Liver (tissue), 9 donors: ENCODE data around the gene PGLYRP2. TPM values are rescaled to one million over a fixed set of nuclear protein-coding genes. Genes with fewer than 3 reads are reported as not detected.

Experiments
- DNase-seq: peaks from one replicate; pipeline ENCODE4 v3.0.0-alpha.2; 2017; ENCODE audit warnings: low spot score
- H3K27ac ChIP-seq, 2 donors: one replicate each; pipeline ENCODE4 v1.7.0; 2013; ENCODE audit warnings: inconsistent platforms in 2 of 2, low read length in 2 of 2, control low read depth in 1 of 2, low read depth in 1 of 2, mild to moderate bottlenecking in 1 of 2
- H3K27me3 ChIP-seq, 4 donors: one replicate each; pipeline versions ENCODE4 v1.6.1 to v1.7.0; 2013; ENCODE audit warnings: low read length in 3 of 4, inconsistent platforms in 1 of 4, mild to moderate bottlenecking in 1 of 4, moderate library complexity in 1 of 4; ENCODE audit not compliant: control insufficient read depth in 4 of 4, insufficient read depth in 4 of 4
- H3K36me3 ChIP-seq, 4 donors: one replicate each; pipeline versions ENCODE4 v1.6.1 to v1.7.0; 2013; ENCODE audit warnings: low read length in 3 of 4, mild to moderate bottlenecking in 3 of 4, low read depth in 1 of 4, moderate library complexity in 1 of 4; ENCODE audit not compliant: control insufficient read depth in 4 of 4, insufficient read depth in 3 of 4
- H3K4me1 ChIP-seq, 4 donors: one replicate each; pipeline versions ENCODE4 v1.6.1 to v1.7.0; 2013; ENCODE audit warnings: low read length in 3 of 4, mild to moderate bottlenecking in 3 of 4, moderate library complexity in 1 of 4; ENCODE audit not compliant: control insufficient read depth in 4 of 4, insufficient read depth in 4 of 4
- H3K4me3 ChIP-seq, 3 donors: one replicate each; pipeline versions ENCODE4 v1.6.1 to v1.7.0; 2013; ENCODE audit warnings: low read length in 3 of 3, control low read depth in 1 of 3, low read depth in 1 of 3, mild to moderate bottlenecking in 1 of 3
- H3K9ac ChIP-seq, 2 donors: one replicate each; pipeline ENCODE4 v1.7.0; 2013; ENCODE audit warnings: low read length in 2 of 2, mild to moderate bottlenecking in 2 of 2, moderate library complexity in 2 of 2, control low read depth in 1 of 2, low read depth in 1 of 2
- H3K9me3 ChIP-seq, 4 donors: one replicate each; pipeline versions ENCODE4 v1.6.1 to v1.7.0; 2013; ENCODE audit warnings: low read length in 3 of 4; ENCODE audit not compliant: control insufficient read depth in 4 of 4
- EGR1 ChIP-seq, 2 donors: IDR thresholded peaks; 2 replicates each; pipeline ENCODE4 v1.6.1; 2016 to 2018; ENCODE audit warnings: antibody characterized with exemption in 2 of 2, low read depth in 2 of 2
- FOXA1 ChIP-seq: IDR thresholded peaks from 2 replicates; pipeline ENCODE4 v1.6.1; 2016; ENCODE audit warnings: antibody characterized with exemption
- FOXA2 ChIP-seq: IDR thresholded peaks from 2 replicates; pipeline ENCODE4 v1.6.1; 2016; ENCODE audit warnings: antibody characterized with exemption
- GABPA ChIP-seq, 2 donors: IDR thresholded peaks in 1 of 2; conservative IDR thresholded peaks in 1 of 2; 2 replicates each; pipeline ENCODE4 v1.6.1; 2016; ENCODE audit warnings: antibody characterized with exemption in 2 of 2, mild to moderate bottlenecking in 1 of 2, moderate library complexity in 1 of 2
- HNF4A ChIP-seq, 2 donors: conservative IDR thresholded peaks; 2 replicates each; pipeline ENCODE4 v1.6.1; 2016; ENCODE audit warnings: antibody characterized with exemption in 2 of 2, mild to moderate bottlenecking in 2 of 2
- HNF4G ChIP-seq: IDR thresholded peaks from 2 replicates; pipeline ENCODE4 v1.6.1; 2016; ENCODE audit warnings: antibody characterized with exemption
- JUND ChIP-seq, 2 donors: IDR thresholded peaks; 2 replicates each; pipeline ENCODE4 v1.6.1; 2016; ENCODE audit warnings: antibody characterized with exemption in 2 of 2
- NR2F2 ChIP-seq: IDR thresholded peaks from 2 replicates; pipeline ENCODE4 v1.6.1; 2016; ENCODE audit warnings: antibody characterized with exemption
- RXRA ChIP-seq, 2 donors: IDR thresholded peaks; 2 replicates each; pipeline ENCODE4 v1.6.1; 2017 to 2018; ENCODE audit warnings: antibody characterized with exemption in 2 of 2, mild to moderate bottlenecking in 1 of 2
- SP1 ChIP-seq: IDR thresholded peaks from 2 replicates; pipeline ENCODE4 v1.6.1; 2018; ENCODE audit warnings: antibody characterized with exemption, mild to moderate bottlenecking
- TAF1 ChIP-seq: conservative IDR thresholded peaks from 2 replicates; pipeline ENCODE4 v1.6.1; 2016; ENCODE audit warnings: antibody characterized with exemption, mild to moderate bottlenecking
- YY1 ChIP-seq: IDR thresholded peaks from 2 replicates; pipeline ENCODE4 v1.6.1; 2016; ENCODE audit warnings: antibody characterized with exemption, mild to moderate bottlenecking
- WGBS: extraction: QIAGEN DNeasy Blood & Tissue Kit; methylation state at CpG from one replicate; pipeline ENCODE4 v1.1.7; 2013; 5-methylcytosine and 5-hydroxymethylcytosine counted together
- polyA plus RNA-seq, 2 donors: library from polyadenylated mRNA; stranded (reverse) in 1 of 2; unstranded in 1 of 2; fragments of 200-250 nt in 1 of 2; fragments of >200 nt in 1 of 2; fragmentation: Nextera tagmentation in 1 of 2; extraction: Ambion mirVana in 1 of 2; gene quantifications; one replicate each; pipeline versions ENCODE4 v1.2.1 to v1.2.3, GENCODE V29; 2013 to 2015
- total RNA-seq, 2 donors: library from RNA; depleted of rRNA; stranded (reverse); fragments of >200 nt; gene quantifications; one replicate each; pipeline ENCODE4 v1.2.3, GENCODE V29; 2014
- TF ChIP-seq, protein P1 (sequence below): IDR thresholded peaks from 2 replicates; pipeline ENCODE4 v1.6.1; 2016; ENCODE audit warnings: antibody characterized with exemption, mild to moderate bottlenecking
- TF ChIP-seq, protein P2 (sequence below): IDR thresholded peaks from 2 replicates; pipeline ENCODE4 v1.6.1; 2016; ENCODE audit warnings: antibody characterized with exemption
- donor health status: healthy.
- donor health status: healthy.
- donor health status: healthy.
- donor health status: healthy.
- donor health status: healthy.

PGLYRP2 gene
- total and polyA plus RNA-seq, 4 donors, result 9.9 to 134 (median 92.4) TPM

DNA sequence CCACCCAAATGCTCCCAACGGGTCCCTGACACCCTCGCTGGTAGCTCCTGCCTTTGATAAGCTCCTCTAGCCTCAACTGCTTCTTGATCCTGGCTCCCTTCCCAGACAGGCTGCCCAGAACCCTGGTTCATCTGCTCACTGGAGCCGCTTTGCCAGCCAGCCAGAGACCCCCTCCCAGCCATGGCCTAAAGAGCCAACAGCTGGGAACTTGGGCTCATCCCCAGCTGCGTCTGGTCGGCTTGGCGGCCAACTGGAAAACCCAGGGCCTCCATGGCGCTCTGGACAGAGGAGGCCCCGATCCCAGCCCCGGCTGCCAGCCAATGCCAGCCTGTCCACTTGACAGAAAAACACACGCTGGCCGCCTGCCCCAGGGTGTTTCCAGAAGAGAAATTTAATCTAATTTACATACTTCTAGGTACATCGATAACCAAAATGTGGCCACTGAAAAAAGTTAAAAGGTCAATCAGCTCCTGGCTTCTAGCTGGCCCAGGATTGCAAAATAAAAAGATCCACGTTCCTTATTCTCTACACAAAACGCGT, 57.5 kb downstream of the PGLYRP2 start:
- Histone ChIP-seq H3K9me3 (no peaks in the 10 kb centered on the region), H3K36me3 (peaks cover 8 to 28% (median 13%) of the 10 kb centered on the region in 4 donors), H3K4me1 (peaks cover 14 to 49% (median 39%) of the 10 kb centered on the region in 4 donors), H3K4me3 (no peak overlapping the region), H3K27me3 (no peaks in the 10 kb centered on the region), H3K27ac (peak overlapping the region; percentile 59 to 73), H3K9ac (no peak overlapping the region)
- DNase-seq, result no peak
- TF ChIP-seq RXRA (IDR thresholded peaks at IDR 0.05), result peak; percentile 51 to 60
- no peak for TF ChIP-seq FOXA2
- peak; percentile 85 for TF ChIP-seq YY1
- no peak for TF ChIP-seq EGR1 (IDR thresholded peaks at IDR 0.05; ENCODE audit: low read depth in 2 of 2)
- peak; percentile 43 to 55 for TF ChIP-seq HNF4A (conservative IDR thresholded peaks at IDR 0.05)
- peak; percentile 67 for TF ChIP-seq SP1
- TF ChIP-seq, protein P1, sequence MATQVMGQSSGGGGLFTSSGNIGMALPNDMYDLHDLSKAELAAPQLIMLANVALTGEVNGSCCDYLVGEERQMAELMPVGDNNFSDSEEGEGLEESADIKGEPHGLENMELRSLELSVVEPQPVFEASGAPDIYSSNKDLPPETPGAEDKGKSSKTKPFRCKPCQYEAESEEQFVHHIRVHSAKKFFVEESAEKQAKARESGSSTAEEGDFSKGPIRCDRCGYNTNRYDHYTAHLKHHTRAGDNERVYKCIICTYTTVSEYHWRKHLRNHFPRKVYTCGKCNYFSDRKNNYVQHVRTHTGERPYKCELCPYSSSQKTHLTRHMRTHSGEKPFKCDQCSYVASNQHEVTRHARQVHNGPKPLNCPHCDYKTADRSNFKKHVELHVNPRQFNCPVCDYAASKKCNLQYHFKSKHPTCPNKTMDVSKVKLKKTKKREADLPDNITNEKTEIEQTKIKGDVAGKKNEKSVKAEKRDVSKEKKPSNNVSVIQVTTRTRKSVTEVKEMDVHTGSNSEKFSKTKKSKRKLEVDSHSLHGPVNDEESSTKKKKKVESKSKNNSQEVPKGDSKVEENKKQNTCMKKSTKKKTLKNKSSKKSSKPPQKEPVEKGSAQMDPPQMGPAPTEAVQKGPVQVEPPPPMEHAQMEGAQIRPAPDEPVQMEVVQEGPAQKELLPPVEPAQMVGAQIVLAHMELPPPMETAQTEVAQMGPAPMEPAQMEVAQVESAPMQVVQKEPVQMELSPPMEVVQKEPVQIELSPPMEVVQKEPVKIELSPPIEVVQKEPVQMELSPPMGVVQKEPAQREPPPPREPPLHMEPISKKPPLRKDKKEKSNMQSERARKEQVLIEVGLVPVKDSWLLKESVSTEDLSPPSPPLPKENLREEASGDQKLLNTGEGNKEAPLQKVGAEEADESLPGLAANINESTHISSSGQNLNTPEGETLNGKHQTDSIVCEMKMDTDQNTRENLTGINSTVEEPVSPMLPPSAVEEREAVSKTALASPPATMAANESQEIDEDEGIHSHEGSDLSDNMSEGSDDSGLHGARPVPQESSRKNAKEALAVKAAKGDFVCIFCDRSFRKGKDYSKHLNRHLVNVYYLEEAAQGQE, result peak; percentile 49
- peak; percentile 35 for TF ChIP-seq NR2F2
- WGBS, result 35% methylated on average over 15 of the region's 15 CpGs

DNA sequence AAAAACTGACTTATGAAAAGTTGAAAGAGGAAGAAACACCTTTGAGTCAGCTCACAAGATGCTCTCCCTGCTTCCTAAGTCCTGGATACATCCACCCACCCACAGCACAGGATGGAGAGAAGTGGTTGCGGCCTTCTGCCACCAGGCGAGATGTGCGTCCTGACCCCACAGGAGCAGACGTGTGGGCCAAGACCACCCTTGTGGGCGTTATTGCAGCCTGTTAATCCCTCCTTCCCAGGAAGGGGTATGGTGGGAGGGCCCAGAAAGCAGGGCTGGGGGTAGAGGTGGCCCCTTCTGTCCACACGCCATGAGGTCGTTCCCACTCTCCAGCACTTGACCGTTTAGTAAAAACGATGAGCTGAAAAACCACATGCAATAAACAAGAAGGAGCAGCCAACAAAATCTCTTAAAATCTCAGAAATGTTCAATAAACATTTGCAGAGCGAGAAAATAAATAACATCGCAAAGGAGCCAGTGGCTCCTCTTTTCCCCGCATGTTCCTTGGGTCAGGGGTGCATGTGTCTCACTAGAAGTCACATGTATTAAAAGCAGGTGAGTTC, 58.1 kb downstream of the PGLYRP2 start:
- Histone ChIP-seq H3K9ac (no peak overlapping the region), H3K27ac (peak overlapping the region; percentile 59 to 73), H3K4me1 (peaks cover 12 to 49% (median 40%) of the 10 kb centered on the region in 4 donors), H3K4me3 (no peak overlapping the region), H3K27me3 (no peaks in the 10 kb centered on the region), H3K36me3 (peaks cover 8 to 25% (median 13%) of the 10 kb centered on the region in 4 donors), H3K9me3 (no peaks in the 10 kb centered on the region)
- TF ChIP-seq NR2F2, result no peak
- TF ChIP-seq FOXA1, result no peak
- no peak for TF ChIP-seq JUND (IDR thresholded peaks at IDR 0.05)
- TF ChIP-seq RXRA (IDR thresholded peaks at IDR 0.05), result no peak
- no peak for TF ChIP-seq SP1
- TF ChIP-seq TAF1, result no peak
- no peak for TF ChIP-seq HNF4A (conservative IDR thresholded peaks at IDR 0.05)
- TF ChIP-seq HNF4G, result no peak
- TF ChIP-seq GABPA (IDR thresholded peaks at IDR 0.05 in 1 of 2, conservative IDR thresholded peaks at IDR 0.05 in 1 of 2), result no peak
- DNase-seq, result no peak
- WGBS, result 68% methylated on average over 12 of the region's 12 CpGs

DNA sequence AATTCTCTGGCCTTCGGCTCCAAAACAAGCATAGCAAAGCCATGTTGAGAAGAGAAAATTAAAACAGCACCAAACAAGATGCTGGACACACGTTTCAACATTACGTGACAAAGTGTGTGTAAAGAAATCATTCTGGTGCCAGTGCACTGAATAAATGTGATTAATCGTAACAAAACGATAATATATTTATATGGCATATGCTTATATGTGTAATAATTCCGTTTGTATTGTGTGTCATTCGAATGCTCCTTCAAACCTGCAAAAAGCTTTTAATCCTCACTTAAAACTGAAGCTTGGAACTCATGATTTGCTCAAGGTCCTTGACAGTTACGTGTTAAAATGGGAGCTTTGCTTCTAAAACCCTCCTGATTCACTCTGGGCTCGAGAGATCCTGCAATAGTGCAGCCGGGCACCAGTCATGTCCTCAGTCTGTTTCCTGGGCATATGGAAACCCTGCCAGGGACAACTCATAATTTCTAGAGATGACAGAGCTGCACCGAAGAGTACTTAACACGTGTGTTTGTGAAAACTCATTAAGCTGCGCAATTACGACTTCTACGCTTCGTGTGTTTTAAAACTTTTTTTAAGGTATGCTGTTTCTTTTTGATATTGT, 59.8 kb downstream of the PGLYRP2 start:
- peak overlapping the region in 1 of 2 donors; percentile 66 for H3K9ac ChIP-seq
- no peaks in the 10 kb centered on the region for H3K27me3 ChIP-seq
- 35% methylated on average over 16 of the region's 16 CpGs for WGBS
- peak overlapping the region in 1 of 2 donors; percentile 32 for H3K27ac ChIP-seq
- peaks cover 12 to 47% (median 38%) of the 10 kb centered on the region in 4 donors for H3K4me1 ChIP-seq
- no peak for DNase-seq
- TF ChIP-seq FOXA1, result no peak
- TF ChIP-seq, protein P2, sequence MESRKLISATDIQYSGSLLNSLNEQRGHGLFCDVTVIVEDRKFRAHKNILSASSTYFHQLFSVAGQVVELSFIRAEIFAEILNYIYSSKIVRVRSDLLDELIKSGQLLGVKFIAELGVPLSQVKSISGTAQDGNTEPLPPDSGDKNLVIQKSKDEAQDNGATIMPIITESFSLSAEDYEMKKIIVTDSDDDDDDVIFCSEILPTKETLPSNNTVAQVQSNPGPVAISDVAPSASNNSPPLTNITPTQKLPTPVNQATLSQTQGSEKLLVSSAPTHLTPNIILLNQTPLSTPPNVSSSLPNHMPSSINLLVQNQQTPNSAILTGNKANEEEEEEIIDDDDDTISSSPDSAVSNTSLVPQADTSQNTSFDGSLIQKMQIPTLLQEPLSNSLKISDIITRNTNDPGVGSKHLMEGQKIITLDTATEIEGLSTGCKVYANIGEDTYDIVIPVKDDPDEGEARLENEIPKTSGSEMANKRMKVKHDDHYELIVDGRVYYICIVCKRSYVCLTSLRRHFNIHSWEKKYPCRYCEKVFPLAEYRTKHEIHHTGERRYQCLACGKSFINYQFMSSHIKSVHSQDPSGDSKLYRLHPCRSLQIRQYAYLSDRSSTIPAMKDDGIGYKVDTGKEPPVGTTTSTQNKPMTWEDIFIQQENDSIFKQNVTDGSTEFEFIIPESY, result peak; percentile 1
- no peak for TF ChIP-seq HNF4G
- no peaks in the 10 kb centered on the region for H3K9me3 ChIP-seq
- H3K36me3 ChIP-seq, result peaks cover 0 to 15% (median 10%) of the 10 kb centered on the region in 4 donors
- peak overlapping the region; percentile 43 to 61 (median 60) for H3K4me3 ChIP-seq
